Astrocyte of the cerebellum (primary cell): ENCODE measurements around the gene SLC6A20.

Experiments used
- DNase-seq: peaks from one replicate; pipeline ENCODE4 v3.0.0-alpha.2; 2011; ENCODE audit warnings: low read depth
- H3K4me3 ChIP-seq: 2 replicates; pipeline ENCODE4 v1.5.1; 2011; ENCODE audit warnings: mild to moderate bottlenecking, low read depth, low read length, moderate library complexity
- in situ Hi-C: cut with HindIII; loops from 2 replicates; pipeline ENCODE4 v1.10.0; 2017; ENCODE audit warnings: low sequenced_read_pairs
- TF ChIP-seq, protein P1 (sequence below): IDR thresholded peaks from 2 replicates; pipeline ENCODE4 v1.5.1; 2012; ENCODE audit warnings: low read length, low read depth, moderate library complexity, mild to moderate bottlenecking; ENCODE audit errors: missing control alignments

The SLC6A20 gene

DNA sequence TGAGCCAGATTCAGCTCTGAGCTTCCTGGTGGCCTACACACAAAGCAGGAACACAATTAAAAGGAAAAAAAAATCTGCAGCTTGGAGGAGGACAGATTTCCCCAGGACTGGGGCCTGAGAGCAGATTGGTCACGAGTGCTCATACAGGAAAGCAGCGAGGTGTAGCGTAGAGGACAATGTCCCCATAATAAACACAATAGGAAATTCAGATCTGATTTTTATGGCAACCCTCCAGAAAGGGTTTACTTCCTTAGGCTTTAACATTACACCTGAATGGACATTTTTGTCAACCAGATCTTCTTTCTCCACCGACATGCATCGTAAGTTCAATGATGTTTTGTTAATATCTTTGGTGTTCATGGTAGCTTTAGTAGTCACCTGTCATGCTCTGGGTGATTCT lies 23.3 kb downstream of the SLC6A20 start:
- DNase-seq = no peak
- H3K4me3 ChIP-seq = no peak overlapping the region
- in situ Hi-C loops = no loop called here
- TF ChIP-seq, protein P1, sequence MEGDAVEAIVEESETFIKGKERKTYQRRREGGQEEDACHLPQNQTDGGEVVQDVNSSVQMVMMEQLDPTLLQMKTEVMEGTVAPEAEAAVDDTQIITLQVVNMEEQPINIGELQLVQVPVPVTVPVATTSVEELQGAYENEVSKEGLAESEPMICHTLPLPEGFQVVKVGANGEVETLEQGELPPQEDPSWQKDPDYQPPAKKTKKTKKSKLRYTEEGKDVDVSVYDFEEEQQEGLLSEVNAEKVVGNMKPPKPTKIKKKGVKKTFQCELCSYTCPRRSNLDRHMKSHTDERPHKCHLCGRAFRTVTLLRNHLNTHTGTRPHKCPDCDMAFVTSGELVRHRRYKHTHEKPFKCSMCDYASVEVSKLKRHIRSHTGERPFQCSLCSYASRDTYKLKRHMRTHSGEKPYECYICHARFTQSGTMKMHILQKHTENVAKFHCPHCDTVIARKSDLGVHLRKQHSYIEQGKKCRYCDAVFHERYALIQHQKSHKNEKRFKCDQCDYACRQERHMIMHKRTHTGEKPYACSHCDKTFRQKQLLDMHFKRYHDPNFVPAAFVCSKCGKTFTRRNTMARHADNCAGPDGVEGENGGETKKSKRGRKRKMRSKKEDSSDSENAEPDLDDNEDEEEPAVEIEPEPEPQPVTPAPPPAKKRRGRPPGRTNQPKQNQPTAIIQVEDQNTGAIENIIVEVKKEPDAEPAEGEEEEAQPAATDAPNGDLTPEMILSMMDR = no peak

DNA sequence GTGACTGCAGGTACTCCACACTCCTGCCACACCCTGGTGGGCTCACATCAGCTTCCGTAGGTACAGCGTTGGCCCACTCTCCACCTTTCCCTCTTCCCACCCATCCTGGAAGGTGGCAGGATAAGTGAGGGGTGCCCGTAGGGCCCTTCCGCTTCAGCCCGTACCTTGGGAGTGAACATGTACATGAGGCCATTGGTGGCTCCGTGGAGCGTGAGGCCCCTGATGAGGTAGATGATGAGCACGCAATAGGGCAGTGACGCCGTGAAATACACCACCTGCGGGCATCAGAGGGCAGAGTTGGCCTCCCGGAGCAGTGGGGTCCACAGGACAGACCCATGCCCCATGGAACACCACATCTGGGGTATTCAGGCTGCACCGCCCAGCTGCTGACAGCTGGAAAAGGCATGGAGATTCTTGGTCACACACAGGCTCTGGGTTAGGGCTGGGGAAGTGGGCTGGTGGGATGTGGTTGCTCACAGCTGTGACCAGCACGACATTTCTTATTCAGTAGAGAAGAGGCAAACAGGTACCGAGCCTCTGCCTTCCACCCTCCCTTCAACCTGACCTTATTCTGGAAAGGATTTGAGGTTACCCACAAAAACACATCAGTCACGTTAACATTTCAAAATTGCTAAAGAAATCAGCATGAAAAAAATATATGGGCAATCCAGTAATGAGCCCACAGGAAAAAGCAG lies 23.8 kb downstream of the SLC6A20 start:
- no peak overlapping the region for H3K4me3 ChIP-seq
- TF ChIP-seq, protein P1 = no peak
- in situ Hi-C loops = no loop called here
- DNase-seq = no peak

DNA sequence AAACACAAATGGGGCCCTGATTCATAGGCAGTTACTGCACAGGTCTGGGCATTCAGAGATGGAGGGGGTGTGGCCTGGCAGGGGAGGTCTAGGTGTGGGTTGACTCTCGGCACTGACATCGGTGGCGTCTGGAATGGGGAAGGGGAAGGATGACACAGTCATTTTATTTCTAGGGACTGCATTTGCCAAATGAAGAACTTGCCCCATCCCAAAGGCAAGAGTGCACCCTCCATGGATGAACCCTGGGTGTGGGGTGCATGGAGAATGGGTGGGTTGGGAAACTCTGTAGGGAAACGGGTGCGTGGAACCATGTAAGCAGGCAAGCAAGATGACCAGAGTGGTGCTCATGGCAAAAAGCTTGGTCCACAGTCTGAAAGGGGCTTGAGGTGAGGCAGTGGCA lies 24.5 kb downstream of the SLC6A20 start:
- H3K4me3 ChIP-seq = no peak overlapping the region
- TF ChIP-seq, protein P1 = no peak
- no peak for DNase-seq
- in situ Hi-C loops = no loop called here

DNA sequence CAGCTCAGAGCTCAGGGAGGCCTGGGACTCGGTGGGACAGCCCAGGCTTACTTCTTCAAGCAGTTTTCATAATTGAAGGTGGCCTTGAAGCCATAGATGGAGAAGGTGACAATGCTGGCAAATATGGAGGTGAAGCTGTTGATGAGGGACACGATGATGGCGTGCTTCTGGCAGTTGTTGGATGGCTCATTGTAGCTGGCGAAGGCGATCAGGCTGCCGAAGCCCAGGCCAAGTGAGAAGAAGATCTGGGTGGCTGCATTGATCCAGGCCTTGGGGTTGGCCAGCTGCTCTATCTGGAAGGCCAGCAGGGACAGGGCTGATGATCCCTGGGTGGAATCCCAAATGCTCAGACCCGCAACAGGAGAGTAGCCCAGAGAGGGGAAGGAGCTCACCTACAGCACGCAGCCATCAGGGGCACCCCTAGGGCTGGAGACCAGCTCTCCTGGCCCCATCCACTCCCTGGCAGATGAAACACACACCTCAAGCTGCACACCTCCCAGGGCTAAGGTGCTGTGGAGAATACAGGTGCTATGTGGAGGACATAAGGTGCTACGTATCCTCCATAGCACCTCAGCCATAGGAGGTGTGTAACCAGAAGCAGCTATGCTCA lies 25.1 kb downstream of the SLC6A20 start:
- TF ChIP-seq, protein P1 = no peak
- in situ Hi-C loops = no loop called here
- DNase-seq = no peak
- H3K4me3 ChIP-seq = no peak overlapping the region

DNA sequence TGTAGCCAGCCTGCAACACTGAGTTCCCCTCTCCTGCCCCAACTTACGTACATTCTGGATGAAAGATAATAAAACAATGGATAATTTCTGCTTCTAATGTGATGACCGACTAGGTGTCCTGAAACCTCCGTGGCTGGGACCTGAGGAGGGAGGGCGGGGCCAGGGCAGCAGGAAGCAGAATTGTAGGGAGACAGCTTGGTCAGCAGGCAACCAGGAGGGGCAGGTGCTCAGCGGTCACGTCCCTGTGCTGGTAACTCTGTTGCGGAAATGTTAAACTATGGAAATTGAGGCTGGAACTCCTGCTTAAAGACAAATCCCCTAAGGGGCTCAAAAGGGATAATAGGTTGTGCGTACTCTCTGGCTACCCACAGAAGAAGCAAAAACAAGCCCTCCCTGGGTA lies 30.4 kb downstream of the SLC6A20 start:
- in situ Hi-C loops = no loop called here
- TF ChIP-seq, protein P1 = no peak

DNA sequence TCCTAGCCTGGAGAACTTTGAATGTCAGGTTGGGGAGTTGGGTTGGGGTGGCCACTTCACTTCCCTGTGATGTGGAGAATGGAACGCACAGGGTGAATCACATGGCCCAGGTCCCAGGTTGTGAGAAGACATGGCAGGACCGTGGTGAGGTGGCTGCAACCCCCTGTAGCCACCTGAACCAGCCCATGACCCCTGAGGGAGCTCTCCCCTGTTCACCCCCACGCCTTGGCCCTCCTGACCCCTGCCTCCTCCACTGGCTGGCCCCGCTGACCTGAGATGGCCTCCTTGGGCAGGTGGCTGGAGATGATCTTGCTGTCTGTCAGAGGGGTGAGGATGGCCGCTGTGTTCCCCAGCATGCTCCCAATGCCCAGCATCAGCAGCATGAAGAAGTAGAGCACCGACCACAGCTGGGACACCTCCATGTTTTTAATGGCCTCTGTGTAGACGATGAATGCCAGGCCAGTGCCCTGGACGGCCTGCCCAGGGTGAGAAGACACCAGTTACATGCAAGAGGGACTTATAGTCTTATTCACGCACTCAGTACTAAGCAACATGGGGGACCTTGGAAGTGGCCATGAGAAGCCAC lies 31.0 kb downstream of the SLC6A20 start:
- TF ChIP-seq, protein P1 = no peak
- in situ Hi-C loops = no loop called here
- no peak for DNase-seq
- no peak overlapping the region for H3K4me3 ChIP-seq

More for the DNA sequence above, 30.4 kb downstream of the SLC6A20 start:
- no peak for DNase-seq
- H3K4me3 ChIP-seq = no peak overlapping the region
